Fibroblast of lung (primary cell): ENCODE results near the gene BTBD9. TPM values are rescaled to one million over a fixed set of nuclear protein-coding genes. Genes with fewer than 3 reads are reported as not detected.

Experiments used
- DNase-seq, 2 donors: peaks; one replicate each; pipeline versions ENCODE4 v3.0.0 to v3.0.0-alpha.2; 2010; ENCODE audit warnings: low read depth in 2 of 2
- H2AFZ ChIP-seq: 2 replicates; pipeline ENCODE4 v1.5.1; 2012; ENCODE audit warnings: low read length, control low read depth, inconsistent platforms
- H3K27ac ChIP-seq: 2 replicates; pipeline ENCODE4 v1.5.1; 2011; ENCODE audit warnings: low read length, control low read depth; ENCODE audit not compliant: insufficient read depth
- H3K27me3 ChIP-seq: 2 replicates; pipeline ENCODE4 v1.5.1; 2011; ENCODE audit warnings: mild to moderate bottlenecking, low read length; ENCODE audit not compliant: control insufficient read depth, insufficient read depth
- H3K36me3 ChIP-seq: 2 replicates; pipeline ENCODE4 v1.5.1; 2011; ENCODE audit warnings: low read length; ENCODE audit not compliant: control insufficient read depth, insufficient read depth
- H3K4me1 ChIP-seq: 2 replicates; pipeline ENCODE4 v1.5.1; 2011; ENCODE audit warnings: low read length; ENCODE audit not compliant: control insufficient read depth, insufficient read depth; ENCODE audit errors: extremely low read depth
- H3K4me2 ChIP-seq: 2 replicates; pipeline ENCODE4 v1.5.1; 2011; ENCODE audit warnings: low read length, control low read depth; ENCODE audit not compliant: insufficient read depth; ENCODE audit errors: extremely low read depth
- H3K4me3 ChIP-seq, 4 experiments: fragments of 200-600 bp in 1 of 4; sonication (generic) in 1 of 4; replicated peaks in 1 of 4; 2 replicates each; pipeline ENCODE4 v1.5.1; 2011 to 2016; ENCODE audit warnings: low read length in 4 of 4, low read depth in 3 of 4, mild to moderate bottlenecking in 3 of 4, control low read depth in 2 of 4, inconsistent platforms in 1 of 4, mixed read lengths in 1 of 4; ENCODE audit not compliant: insufficient read depth in 1 of 4; ENCODE audit errors: control extremely low read depth in 1 of 4
- H3K79me2 ChIP-seq: 2 replicates; pipeline ENCODE4 v1.5.1; 2012; ENCODE audit warnings: mild to moderate bottlenecking, low read length, inconsistent platforms; ENCODE audit not compliant: control insufficient read depth, insufficient read depth
- H3K9ac ChIP-seq: 2 replicates; pipeline ENCODE4 v1.5.1; 2011; ENCODE audit warnings: mild to moderate bottlenecking, low read length, control low read depth; ENCODE audit not compliant: insufficient read depth
- H3K9me3 ChIP-seq: 2 replicates; pipeline ENCODE4 v1.5.1; 2012; ENCODE audit warnings: low read depth, low read length; ENCODE audit not compliant: control insufficient read depth, insufficient read depth
- H4K20me1 ChIP-seq: 2 replicates; pipeline ENCODE4 v1.5.1; 2011; ENCODE audit warnings: low read length; ENCODE audit not compliant: control insufficient read depth, insufficient read depth; ENCODE audit errors: extremely low read depth
- EZH2 ChIP-seq: IDR thresholded peaks from 2 replicates; pipeline ENCODE4 v1.5.1; 2012; ENCODE audit warnings: low read length, control low read depth, mild to moderate bottlenecking; ENCODE audit errors: missing control alignments
- polyA plus RNA-seq, 2 donors: library from polyadenylated mRNA; depleted of rRNA in 1 of 2; stranded (reverse) in 1 of 2; unstranded in 1 of 2; fragments of >200 nt; gene quantifications; 2 replicates each; pipeline ENCODE4 v1.2.1, GENCODE V29; 2011 to 2012; ENCODE audit warnings: missing spikeins in 1 of 2
- total RNA-seq: library from RNA; depleted of rRNA; stranded (reverse); fragments of >200 nt; gene quantifications from 2 replicates; pipeline ENCODE4 v1.2.1, GENCODE V29; 2014
- TF ChIP-seq, protein P1 (sequence below), 2 donors: IDR thresholded peaks in 1 of 2; conservative IDR thresholded peaks in 1 of 2; 1 replicate in 1 of 2; 2 replicates in 1 of 2; pipeline ENCODE4 v1.5.1; 2011 to 2012; ENCODE audit warnings: low read length in 2 of 2, control low read depth in 1 of 2, inconsistent platforms in 1 of 2, low read depth in 1 of 2, mild to moderate bottlenecking in 1 of 2

The BTBD9 gene
- total and polyA plus RNA-seq, 2 donors (not counting 1 experiment from before 2014, with no cell fraction given): 7.7 to 13.4 TPM

- no peaks in the 10 kb centered on the region for H3K36me3 ChIP-seq
- DNase-seq: peak in 1 of 2 donors; percentile 68
- no peak overlapping the region for H3K4me3 ChIP-seq
- H3K27ac ChIP-seq: no peak overlapping the region
- H3K9ac ChIP-seq: no peak overlapping the region
- no peaks in the 10 kb centered on the region for H4K20me1 ChIP-seq
- H3K79me2 ChIP-seq: no peaks in the 10 kb centered on the region
- no peak overlapping the region for H2AFZ ChIP-seq
- TF ChIP-seq EZH2: no peak
- TF ChIP-seq, protein P1, sequence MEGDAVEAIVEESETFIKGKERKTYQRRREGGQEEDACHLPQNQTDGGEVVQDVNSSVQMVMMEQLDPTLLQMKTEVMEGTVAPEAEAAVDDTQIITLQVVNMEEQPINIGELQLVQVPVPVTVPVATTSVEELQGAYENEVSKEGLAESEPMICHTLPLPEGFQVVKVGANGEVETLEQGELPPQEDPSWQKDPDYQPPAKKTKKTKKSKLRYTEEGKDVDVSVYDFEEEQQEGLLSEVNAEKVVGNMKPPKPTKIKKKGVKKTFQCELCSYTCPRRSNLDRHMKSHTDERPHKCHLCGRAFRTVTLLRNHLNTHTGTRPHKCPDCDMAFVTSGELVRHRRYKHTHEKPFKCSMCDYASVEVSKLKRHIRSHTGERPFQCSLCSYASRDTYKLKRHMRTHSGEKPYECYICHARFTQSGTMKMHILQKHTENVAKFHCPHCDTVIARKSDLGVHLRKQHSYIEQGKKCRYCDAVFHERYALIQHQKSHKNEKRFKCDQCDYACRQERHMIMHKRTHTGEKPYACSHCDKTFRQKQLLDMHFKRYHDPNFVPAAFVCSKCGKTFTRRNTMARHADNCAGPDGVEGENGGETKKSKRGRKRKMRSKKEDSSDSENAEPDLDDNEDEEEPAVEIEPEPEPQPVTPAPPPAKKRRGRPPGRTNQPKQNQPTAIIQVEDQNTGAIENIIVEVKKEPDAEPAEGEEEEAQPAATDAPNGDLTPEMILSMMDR (conservative IDR thresholded peaks at IDR 0.05 in 1 of 2, IDR thresholded peaks at IDR 0.05 in 1 of 2; ENCODE audit: low read depth in 1 of 2, low read length in 2 of 2): no peak
- H3K27me3 ChIP-seq: no peaks in the 10 kb centered on the region
- H3K4me2 ChIP-seq: no peak overlapping the region
- no peaks in the 10 kb centered on the region for H3K9me3 ChIP-seq
- H3K4me1 ChIP-seq: peaks cover 7% of the 10 kb centered on the region
Observed at GRCh38 chr6:38391206-38391605, 248.5 kb downstream of the BTBD9 start.

- Histone ChIP-seq H4K20me1 (no peaks in the 10 kb centered on the region), H3K9ac (no peak overlapping the region), H3K4me1 (peaks cover 7% of the 10 kb centered on the region), H3K27ac (no peak overlapping the region), H2AFZ (no peak overlapping the region), H3K4me2 (no peak overlapping the region), H3K4me3 (no peak overlapping the region), H3K9me3 (no peaks in the 10 kb centered on the region), H3K36me3 (no peaks in the 10 kb centered on the region), H3K27me3 (no peaks in the 10 kb centered on the region), H3K79me2 (no peaks in the 10 kb centered on the region)
- DNase-seq: no peak
- TF ChIP-seq, protein P1 (conservative IDR thresholded peaks at IDR 0.05 in 1 of 2, IDR thresholded peaks at IDR 0.05 in 1 of 2; ENCODE audit: low read depth in 1 of 2, low read length in 2 of 2): no peak
- TF ChIP-seq EZH2: no peak
Observed at GRCh38 chr6:38389875-38390274, 249.9 kb downstream of the BTBD9 start.

DNA sequence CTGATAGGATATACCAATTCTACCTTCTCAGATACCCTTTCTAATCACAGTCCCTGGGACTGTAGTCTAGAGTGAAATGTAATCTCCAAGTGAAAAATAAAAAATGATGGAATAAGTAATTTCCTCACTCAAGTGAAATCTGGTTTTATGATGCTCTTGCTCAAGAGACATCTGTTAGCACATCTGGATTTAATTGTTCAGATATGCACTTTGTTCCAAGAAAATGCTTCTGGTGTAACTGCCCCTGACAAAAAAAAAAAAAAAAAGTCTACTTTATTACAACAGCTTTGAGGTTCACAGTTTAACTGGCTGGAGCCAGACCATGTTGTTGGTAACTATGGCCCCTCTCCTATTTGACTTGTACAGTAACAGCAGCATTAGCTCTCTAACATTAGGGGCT, 251.8 kb downstream of the BTBD9 start:
- no peak overlapping the region for H3K4me2 ChIP-seq
- H3K9me3 ChIP-seq: no peaks in the 10 kb centered on the region
- TF ChIP-seq, protein P1 (conservative IDR thresholded peaks at IDR 0.05 in 1 of 2, IDR thresholded peaks at IDR 0.05 in 1 of 2; ENCODE audit: low read depth in 1 of 2, low read length in 2 of 2): no peak
- TF ChIP-seq EZH2: no peak
- peak; percentile 57 to 84 for DNase-seq
- no peak overlapping the region for H3K4me3 ChIP-seq
- H2AFZ ChIP-seq: no peak overlapping the region
- H3K27me3 ChIP-seq: no peaks in the 10 kb centered on the region
- H3K36me3 ChIP-seq: no peaks in the 10 kb centered on the region
- H3K4me1 ChIP-seq: peaks cover 7% of the 10 kb centered on the region
- no peak overlapping the region for H3K9ac ChIP-seq
- H3K27ac ChIP-seq: no peak overlapping the region
- no peaks in the 10 kb centered on the region for H3K79me2 ChIP-seq
- H4K20me1 ChIP-seq: no peaks in the 10 kb centered on the region
